Measurements from ENCODE around the gene MX2.
"Not testable (repeated sequence)": the region's sequence is repeated elsewhere in the genome, so short reads cannot be mapped to it uniquely, and the experiment has no call there.

Gene MX2

GRCh38 chr21:41361786-41362604 lies at the start of gene MX2:
Gene MX2, plus strand, starts transcription at chr21:41362027. Its CDS starts 14,880 bp downstream, at chr21:41376907.
- DNase-seq: peak; percentile 93

GRCh38 chr21:41313285-41314164 lies 48.3 kb upstream of the MX2 start:
- DNase-seq: not testable (repeated sequence)

GRCh38 chr21:41315726-41316125 lies 46.1 kb upstream of the MX2 start:
- DNase-seq: no peak

GRCh38 chr21:41316200-41317062 lies 45.4 kb upstream of the MX2 start, which contains the start of gene FAM3B:
Gene FAM3B, plus strand, starts transcription at chr21:41316801. Its CDS starts 79 bp downstream, at chr21:41316880.
- DNase-seq: no peak

- DNase-seq: no peak
These were observed 44.8 kb upstream of the MX2 start for GRCh38 chr21:41317063-41317392.

- no peak for DNase-seq
These were observed 44.4 kb upstream of the MX2 start for GRCh38 chr21:41317458-41317857.

- DNase-seq: no peak
These were observed 43.6 kb upstream of the MX2 start for GRCh38 chr21:41318218-41318617.

GRCh38 chr21:41319273-41319672 lies 42.6 kb upstream of the MX2 start:
- DNase-seq: peak; percentile 7

GRCh38 chr21:41321211-41321907 lies 40.5 kb upstream of the MX2 start:
- no peak for DNase-seq

GRCh38 chr21:41321908-41322495 lies 39.8 kb upstream of the MX2 start:
- DNase-seq: no peak

- DNase-seq: no peak
These were observed 39.1 kb upstream of the MX2 start for GRCh38 chr21:41322496-41323382.

GRCh38 chr21:41325138-41325912 lies 36.5 kb upstream of the MX2 start:
- no peak for DNase-seq

GRCh38 chr21:41326414-41327080 lies 35.3 kb upstream of the MX2 start:
- no peak for DNase-seq

- DNase-seq: no peak
These were observed 34.1 kb upstream of the MX2 start for GRCh38 chr21:41327753-41328152.

- peak; percentile 39 for DNase-seq
These were observed 32.9 kb upstream of the MX2 start for GRCh38 chr21:41328660-41329607.

GRCh38 chr21:41333752-41334151 lies 28.1 kb upstream of the MX2 start:
- DNase-seq: no peak

GRCh38 chr21:41337515-41337914 lies 24.3 kb upstream of the MX2 start:
- DNase-seq: no peak

GRCh38 chr21:41338455-41338854 lies 23.4 kb upstream of the MX2 start:
- no peak for DNase-seq

All from fibroblast of skin of right quadriceps (primary cell).